Measurements from ENCODE around the gene BAHCC1.

BAHCC1 gene

GRCh38 chr17:81464586-81464985 lies 69.3 kb downstream of the BAHCC1 start:
- no peaks in the 10 kb centered on the region for H3F3A ChIP-seq (ENCODE audit: low read depth)
- peaks cover 14% of the 10 kb centered on the region for H4K20me1 ChIP-seq (ENCODE audit: insufficient read depth, low read length, poor library complexity, severe bottlenecking)
- H3K9ac ChIP-seq (ENCODE audit: low read depth, low read length, poor library complexity, severe bottlenecking): no peak overlapping the region
- no peaks in the 10 kb centered on the region for H3K9me3 ChIP-seq (ENCODE audit: insufficient read depth, low read depth, low read length)
- H3K27me3 ChIP-seq (ENCODE audit: insufficient read depth, low read length, poor library complexity, severe bottlenecking): no peaks in the 10 kb centered on the region
- H3K9me2 ChIP-seq (replicated peaks; ENCODE audit: low read depth, low read length): no peaks in the 10 kb centered on the region
- H3K4me2 ChIP-seq (ENCODE audit: low read depth, low read length, poor library complexity, severe bottlenecking): no peak overlapping the region
- no peaks in the 10 kb centered on the region for H3K4me1 ChIP-seq (ENCODE audit: insufficient read depth, low read length, poor library complexity, severe bottlenecking)
- H3K4me3 ChIP-seq (ENCODE audit: low read length, poor library complexity, severe bottlenecking): no peak overlapping the region
- H3K79me2 ChIP-seq (ENCODE audit: insufficient read depth, low read length): peaks cover 21% of the 10 kb centered on the region; the same call in 1 of the 2 replicates
- H3K36me3 ChIP-seq (ENCODE audit: insufficient read depth, low read length): peaks cover 35% of the 10 kb centered on the region; the same call in 1 of the 2 replicates
- H2AFZ ChIP-seq (ENCODE audit: low read length): no peak overlapping the region
- no peak for TF ChIP-seq CTCF (conservative IDR thresholded peaks at IDR 0.05; ENCODE audit: low read length)
- TF ChIP-seq EZH2phosphoT487 (IDR thresholded peaks at IDR 0.05; ENCODE audit: borderline replicate concordance): no peak

GRCh38 chr17:81465910-81466309 lies 70.7 kb downstream of the BAHCC1 start:
- H4K20me1 ChIP-seq (ENCODE audit: insufficient read depth, low read length, poor library complexity, severe bottlenecking): peaks cover 14% of the 10 kb centered on the region
- H3K27me3 ChIP-seq (ENCODE audit: insufficient read depth, low read length, poor library complexity, severe bottlenecking): no peaks in the 10 kb centered on the region
- no peaks in the 10 kb centered on the region for H3K9me3 ChIP-seq (ENCODE audit: insufficient read depth, low read depth, low read length)
- H2AFZ ChIP-seq (ENCODE audit: low read length): no peak overlapping the region
- TF ChIP-seq EZH2phosphoT487 (IDR thresholded peaks at IDR 0.05; ENCODE audit: borderline replicate concordance) (no peak), CTCF (conservative IDR thresholded peaks at IDR 0.05; ENCODE audit: low read length) (no peak)
- H3F3A ChIP-seq (ENCODE audit: low read depth): no peaks in the 10 kb centered on the region
- H3K9me2 ChIP-seq (replicated peaks; ENCODE audit: low read depth, low read length): no peaks in the 10 kb centered on the region
- H3K4me1 ChIP-seq (ENCODE audit: insufficient read depth, low read length, poor library complexity, severe bottlenecking): no peaks in the 10 kb centered on the region
- H3K79me2 ChIP-seq (ENCODE audit: insufficient read depth, low read length): peaks cover 21% of the 10 kb centered on the region; the same call in 1 of the 2 replicates
- no peak overlapping the region for H3K4me3 ChIP-seq (ENCODE audit: low read length, poor library complexity, severe bottlenecking)
- no peak overlapping the region for H3K9ac ChIP-seq (ENCODE audit: low read depth, low read length, poor library complexity, severe bottlenecking)
- H3K36me3 ChIP-seq (ENCODE audit: insufficient read depth, low read length): peaks cover 27% of the 10 kb centered on the region; the same call in 1 of the 2 replicates
- H3K4me2 ChIP-seq (ENCODE audit: low read depth, low read length, poor library complexity, severe bottlenecking): no peak overlapping the region

GRCh38 chr17:81466564-81467472 lies 71.6 kb downstream of the BAHCC1 start:
- no peaks in the 10 kb centered on the region for H3K9me2 ChIP-seq (replicated peaks; ENCODE audit: low read depth, low read length)
- no peak overlapping the region for H3K9ac ChIP-seq (ENCODE audit: low read depth, low read length, poor library complexity, severe bottlenecking)
- no peak for TF ChIP-seq EZH2phosphoT487 (IDR thresholded peaks at IDR 0.05; ENCODE audit: borderline replicate concordance)
- H3F3A ChIP-seq (ENCODE audit: low read depth): no peaks in the 10 kb centered on the region
- no peaks in the 10 kb centered on the region for H3K27me3 ChIP-seq (ENCODE audit: insufficient read depth, low read length, poor library complexity, severe bottlenecking)
- peaks cover 25% of the 10 kb centered on the region; the same call in 1 of the 2 replicates for H3K36me3 ChIP-seq (ENCODE audit: insufficient read depth, low read length)
- H4K20me1 ChIP-seq (ENCODE audit: insufficient read depth, low read length, poor library complexity, severe bottlenecking): peaks cover 14% of the 10 kb centered on the region
- H2AFZ ChIP-seq (ENCODE audit: low read length): no peak overlapping the region
- H3K4me2 ChIP-seq (ENCODE audit: low read depth, low read length, poor library complexity, severe bottlenecking): no peak overlapping the region
- H3K4me3 ChIP-seq (ENCODE audit: low read length, poor library complexity, severe bottlenecking): no peak overlapping the region
- H3K79me2 ChIP-seq (ENCODE audit: insufficient read depth, low read length): peaks cover 21% of the 10 kb centered on the region; the same call in 1 of the 2 replicates
- H3K4me1 ChIP-seq (ENCODE audit: insufficient read depth, low read length, poor library complexity, severe bottlenecking): peaks cover 7% of the 10 kb centered on the region
- no peaks in the 10 kb centered on the region for H3K9me3 ChIP-seq (ENCODE audit: insufficient read depth, low read depth, low read length)
